Measurements from ENCODE around the gene SF3B2.

GRCh38 chr11:66056501-66056900 is 4.3 kb downstream of the SF3B2 start:
- TF ChIP-seq, protein P1, sequence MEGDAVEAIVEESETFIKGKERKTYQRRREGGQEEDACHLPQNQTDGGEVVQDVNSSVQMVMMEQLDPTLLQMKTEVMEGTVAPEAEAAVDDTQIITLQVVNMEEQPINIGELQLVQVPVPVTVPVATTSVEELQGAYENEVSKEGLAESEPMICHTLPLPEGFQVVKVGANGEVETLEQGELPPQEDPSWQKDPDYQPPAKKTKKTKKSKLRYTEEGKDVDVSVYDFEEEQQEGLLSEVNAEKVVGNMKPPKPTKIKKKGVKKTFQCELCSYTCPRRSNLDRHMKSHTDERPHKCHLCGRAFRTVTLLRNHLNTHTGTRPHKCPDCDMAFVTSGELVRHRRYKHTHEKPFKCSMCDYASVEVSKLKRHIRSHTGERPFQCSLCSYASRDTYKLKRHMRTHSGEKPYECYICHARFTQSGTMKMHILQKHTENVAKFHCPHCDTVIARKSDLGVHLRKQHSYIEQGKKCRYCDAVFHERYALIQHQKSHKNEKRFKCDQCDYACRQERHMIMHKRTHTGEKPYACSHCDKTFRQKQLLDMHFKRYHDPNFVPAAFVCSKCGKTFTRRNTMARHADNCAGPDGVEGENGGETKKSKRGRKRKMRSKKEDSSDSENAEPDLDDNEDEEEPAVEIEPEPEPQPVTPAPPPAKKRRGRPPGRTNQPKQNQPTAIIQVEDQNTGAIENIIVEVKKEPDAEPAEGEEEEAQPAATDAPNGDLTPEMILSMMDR (IDR thresholded peaks at IDR 0.05): no peak
- no peak for TF ChIP-seq EZH2 (IDR thresholded peaks at IDR 0.05; ENCODE audit: borderline replicate concordance, insufficient read depth, low read depth, low read length, poor library complexity, severe bottlenecking)
